Aorta (tissue), 5 donors: ENCODE measurements around the gene CHRNA7. TPM values are rescaled to one million over a fixed set of nuclear protein-coding genes. Genes with fewer than 3 reads are reported as not detected.

Source experiments
- ATAC-seq: fragments of 200-7000 bp; cut with Tn5 transposase; one replicate; pipeline ENCODE4 v1.9.1; 2022; ENCODE audit warnings: moderate library complexity; ENCODE audit not compliant: low FRiP score
- DNase-seq, 2 donors: peaks; one replicate each; pipeline ENCODE4 v3.0.0-alpha.2; 2020
- H3K27ac ChIP-seq, 2 donors: one replicate each; pipeline ENCODE4 v1.5.1; 2013; ENCODE audit warnings: low read length in 2 of 2, mild to moderate bottlenecking in 2 of 2, moderate library complexity in 2 of 2, control low read depth in 1 of 2, inconsistent platforms in 1 of 2, low read depth in 1 of 2
- H3K27me3 ChIP-seq, 2 donors: one replicate each; pipeline ENCODE4 v1.6.1; 2013; ENCODE audit warnings: control low read depth in 1 of 2, low read length in 1 of 2, mild to moderate bottlenecking in 1 of 2, moderate library complexity in 1 of 2; ENCODE audit not compliant: insufficient read depth in 2 of 2, control insufficient read depth in 1 of 2
- H3K36me3 ChIP-seq, 2 donors: one replicate each; pipeline ENCODE4 v1.6.1; 2013; ENCODE audit warnings: control low read depth in 1 of 2, low read length in 1 of 2, mild to moderate bottlenecking in 1 of 2; ENCODE audit not compliant: insufficient read depth in 2 of 2, control insufficient read depth in 1 of 2
- H3K4me1 ChIP-seq, 2 donors: one replicate each; pipeline ENCODE4 v1.6.1; 2013; ENCODE audit warnings: low read length in 2 of 2, control low read depth in 1 of 2, mild to moderate bottlenecking in 1 of 2, moderate library complexity in 1 of 2; ENCODE audit not compliant: insufficient read depth in 2 of 2, control insufficient read depth in 1 of 2
- H3K4me3 ChIP-seq, 2 donors: one replicate each; pipeline ENCODE4 v1.5.1; 2013; ENCODE audit warnings: low read length in 2 of 2, control low read depth in 1 of 2, mild to moderate bottlenecking in 1 of 2
- H3K9me3 ChIP-seq: one replicate; pipeline ENCODE4 v1.6.1; 2013; ENCODE audit warnings: mild to moderate bottlenecking, low read length; ENCODE audit not compliant: control insufficient read depth
- WGBS, 2 donors: extraction: QIAGEN DNeasy Blood & Tissue Kit; methylation state at CpG; one replicate each; pipeline ENCODE4 v1.1.7; 2013; 5-methylcytosine and 5-hydroxymethylcytosine counted together
- intact Hi-C, 2 donors: fragments of 100-400 bp; cut with DNase I; formaldehyde crosslinking; loops; one replicate each; pipeline versions ENCODE4 v1.14.2 to v1.15.0; 2022
- polyA plus RNA-seq, 2 donors: library from polyadenylated mRNA; stranded (reverse); fragments of 200-250 nt; gene quantifications; one replicate each; pipeline ENCODE4 v1.2.3, GENCODE V29; 2013
- total RNA-seq, 2 donors: library from RNA; stranded (reverse); fragmentation: NEBNext Ultra II Directional; extraction: Animal tissue kit (Norgen Biotek cat#: 25700); gene quantifications; one replicate each; pipeline ENCODE4 v1.2.1, GENCODE V29; 2021
- donor health status: healthy with polysubstance abuse.
- donor health status: Bipolar disorder and iron deficiency.
- donor health status: DM: no; HTN: no; CAD: no.
- donor health status: DM: no; HTN: no; CAD: no.
- donor health status: DM: yes; HTN: yes; CAD: no.

The CHRNA7 gene
- total and polyA plus RNA-seq, 4 donors, result 0.88 to 3.6 (median 2.9) TPM

DNA sequence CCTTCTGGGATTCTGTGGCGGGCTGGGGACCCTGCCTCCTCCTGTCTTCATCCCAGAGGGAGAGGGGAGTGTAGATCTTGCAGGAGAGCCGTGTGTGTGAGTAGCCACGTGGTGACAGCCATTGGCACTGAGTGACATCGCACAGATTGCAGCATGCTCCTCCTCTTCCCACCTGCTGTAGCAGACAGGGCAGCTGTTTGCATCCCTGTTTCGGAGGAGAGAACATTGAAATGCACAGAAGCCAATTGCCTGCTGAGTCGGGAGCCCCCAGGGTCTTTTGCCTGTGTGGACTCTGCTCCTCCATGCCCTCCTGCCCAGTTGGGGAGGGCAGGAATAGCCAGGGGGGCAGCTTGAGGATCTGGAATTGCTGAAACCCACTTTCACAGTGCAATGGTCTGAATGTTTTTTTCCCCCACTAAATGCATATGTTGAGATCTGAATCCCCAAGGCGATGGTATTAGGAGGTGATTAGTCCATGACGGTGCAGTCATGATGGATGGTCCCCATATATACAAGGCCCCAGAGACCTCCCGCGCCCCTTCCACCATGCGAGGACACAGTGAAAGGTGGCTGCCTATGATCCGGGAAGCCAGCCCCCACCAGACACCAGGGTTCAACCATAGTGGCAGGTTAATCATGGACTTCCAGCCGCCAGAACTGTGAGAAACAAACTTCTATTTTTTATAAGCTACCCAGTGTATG is 66.8 kb downstream of the CHRNA7 start:
- no peak overlapping the region for H3K4me3 ChIP-seq
- H3K4me1 ChIP-seq, result no peaks in the 10 kb centered on the region
- no peak overlapping the region for H3K27ac ChIP-seq
- DNase-seq (no peak), ATAC-seq (no peak)
- WGBS, 2 donors, result 54 to 58% methylated on average over 13 of the region's 13 CpGs
- no peaks in the 10 kb centered on the region for H3K36me3 ChIP-seq
- no peaks in the 10 kb centered on the region for H3K27me3 ChIP-seq
- intact Hi-C loops, result no loop called here
- H3K9me3 ChIP-seq, result no peaks in the 10 kb centered on the region

- no peak for ATAC-seq
- Histone ChIP-seq H3K36me3 (no peaks in the 10 kb centered on the region), H3K4me1 (no peaks in the 10 kb centered on the region), H3K27me3 (no peaks in the 10 kb centered on the region), H3K9me3 (no peaks in the 10 kb centered on the region), H3K27ac (no peak overlapping the region), H3K4me3 (no peak overlapping the region)
- no peak for DNase-seq
- intact Hi-C loops, result no loop called here
- WGBS, 2 donors, result 26 to 30% methylated on average over 7 of the region's 7 CpGs
Measured at GRCh38 chr15:32098033-32098432, 67.7 kb downstream of the CHRNA7 start.

DNA sequence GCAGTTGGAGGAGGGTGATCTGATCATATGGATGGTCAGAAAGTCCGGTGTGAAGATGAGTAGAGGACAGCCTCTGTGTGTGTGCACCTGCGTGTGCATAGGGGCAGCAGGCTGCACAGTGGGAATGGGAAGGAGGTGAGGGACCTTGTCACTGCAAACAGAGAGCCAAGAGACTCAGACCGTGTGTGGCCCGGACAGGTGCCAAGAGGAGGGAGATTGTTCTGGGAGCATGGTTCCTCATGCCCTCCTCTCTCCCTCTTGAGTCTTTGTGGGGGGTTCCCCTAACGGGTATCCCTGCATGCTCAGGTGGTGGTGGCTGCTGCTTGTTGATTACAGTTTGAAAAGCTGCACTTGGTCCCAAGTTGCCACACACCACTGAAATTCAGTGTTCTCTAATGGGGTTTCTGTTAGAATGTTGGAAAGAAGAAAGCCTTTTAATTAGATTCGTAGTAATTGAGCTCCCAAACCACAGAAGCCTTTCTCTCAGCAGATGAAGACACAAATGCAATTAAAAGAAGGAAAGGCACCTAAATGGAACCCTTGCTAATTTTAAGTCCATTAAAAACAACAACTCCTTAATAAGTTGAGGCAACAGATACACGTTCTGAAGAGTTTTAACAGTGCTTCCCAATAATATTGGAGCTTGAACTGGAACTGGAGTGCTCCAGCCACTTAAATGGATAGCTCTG is 68.9 kb downstream of the CHRNA7 start:
- Histone ChIP-seq H3K36me3 (no peaks in the 10 kb centered on the region), H3K27ac (no peak overlapping the region), H3K4me3 (no peak overlapping the region), H3K27me3 (no peaks in the 10 kb centered on the region), H3K9me3 (no peaks in the 10 kb centered on the region), H3K4me1 (no peaks in the 10 kb centered on the region)
- WGBS, 2 donors, result 60 to 66% methylated on average over 7 of the region's 7 CpGs
- DNase-seq (no peak), ATAC-seq (no peak)
- intact Hi-C loops, result no loop called here

- ATAC-seq (no peak), DNase-seq (no peak)
- WGBS, 2 donors, result 63 to 69% methylated on average over 10 of the region's 10 CpGs
- Histone ChIP-seq H3K27me3 (no peaks in the 10 kb centered on the region), H3K4me3 (no peak overlapping the region), H3K36me3 (no peaks in the 10 kb centered on the region), H3K9me3 (no peaks in the 10 kb centered on the region), H3K4me1 (no peaks in the 10 kb centered on the region), H3K27ac (no peak overlapping the region)
- intact Hi-C loops, result no loop called here
Measured at GRCh38 chr15:32099956-32100684, 69.8 kb downstream of the CHRNA7 start.

GRCh38 chr15:32104061-32104995 is 74.0 kb downstream of the CHRNA7 start:
- no peak for DNase-seq
- 76 to 77% methylated on average over 18 of the region's 18 CpGs for WGBS, 2 donors

GRCh38 chr15:32105258-32106241 is 75.2 kb downstream of the CHRNA7 start:
- Histone ChIP-seq H3K4me1 (no peaks in the 10 kb centered on the region), H3K9me3 (no peaks in the 10 kb centered on the region), H3K36me3 (no peaks in the 10 kb centered on the region), H3K27me3 (no peaks in the 10 kb centered on the region), H3K27ac (no peak overlapping the region), H3K4me3 (no peak overlapping the region)
- WGBS, 2 donors, result 56 to 57% methylated on average over 11 of the region's 11 CpGs
- intact Hi-C loops, result no loop called here
- no peak for ATAC-seq
- DNase-seq, result no peak

More at GRCh38 chr15:32104061-32104995, 74.0 kb downstream of the CHRNA7 start:
- Histone ChIP-seq H3K27ac (no peak overlapping the region), H3K27me3 (no peaks in the 10 kb centered on the region), H3K36me3 (no peaks in the 10 kb centered on the region), H3K4me3 (no peak overlapping the region), H3K4me1 (no peaks in the 10 kb centered on the region), H3K9me3 (no peaks in the 10 kb centered on the region)
- ATAC-seq, result no peak
- intact Hi-C loops, result no loop called here

DNA sequence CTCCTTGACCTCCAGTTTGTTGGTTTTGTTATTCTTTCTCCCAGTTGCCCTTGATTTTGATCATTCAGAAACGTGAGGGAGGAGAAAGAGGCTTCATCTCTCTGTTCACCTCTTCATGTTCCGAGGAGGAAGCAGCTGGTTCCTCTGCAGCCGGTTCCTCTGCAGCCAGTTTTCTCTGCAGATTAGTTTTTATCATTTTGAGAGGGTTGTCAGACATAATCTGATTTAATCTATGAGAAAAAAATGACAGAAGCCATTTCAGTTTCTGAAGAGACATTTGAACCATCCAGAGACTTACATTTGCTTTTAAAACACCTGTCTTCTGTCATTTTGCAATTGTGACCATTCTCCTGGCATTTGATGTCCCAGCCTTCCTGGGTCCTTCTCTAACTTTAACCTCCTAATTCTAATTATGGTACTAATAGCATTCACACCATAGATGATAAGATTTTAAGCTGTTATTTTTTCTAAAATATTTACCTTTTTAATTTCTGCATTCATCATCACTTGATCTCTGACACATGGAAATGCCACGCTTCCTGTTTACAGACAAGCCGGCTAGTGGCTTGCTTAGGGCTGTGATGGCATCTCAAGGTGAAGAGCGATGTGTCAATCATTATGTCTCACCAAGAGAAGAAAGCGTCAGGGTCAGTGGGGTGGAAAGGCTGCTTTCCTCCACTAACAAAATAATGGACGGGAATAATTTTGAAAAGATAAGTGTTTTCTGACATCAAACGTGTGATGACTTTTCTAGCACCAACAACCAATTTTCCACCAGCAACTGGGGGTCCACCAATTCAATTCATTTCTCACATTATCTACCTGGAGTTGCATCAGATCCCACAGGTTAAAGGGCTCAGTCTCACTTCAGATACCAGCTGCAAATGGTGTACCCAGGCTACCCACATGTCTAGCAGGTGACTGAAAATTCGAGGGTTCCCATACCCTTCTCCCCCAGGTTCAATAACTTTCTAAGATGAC is 76.4 kb downstream of the CHRNA7 start:
- H3K27me3 ChIP-seq, result no peaks in the 10 kb centered on the region
- H3K4me3 ChIP-seq, result no peak overlapping the region
- no peak for DNase-seq
- H3K27ac ChIP-seq, result no peak overlapping the region
- H3K36me3 ChIP-seq, result no peaks in the 10 kb centered on the region
- no peak for ATAC-seq
- intact Hi-C loops, result no loop called here
- H3K4me1 ChIP-seq, result no peaks in the 10 kb centered on the region
- H3K9me3 ChIP-seq, result no peaks in the 10 kb centered on the region
- 65 to 67% methylated on average over 10 of the region's 10 CpGs for WGBS, 2 donors
